HUES64 (cell line): Measurements from ENCODE around the gene DPP6.

Source experiments
- H3K27ac ChIP-seq: 2 replicates; pipeline ENCODE4 v1.7.0; 2013; ENCODE audit warnings: low read depth, low read length, inconsistent platforms
- H3K27me3 ChIP-seq: 2 replicates; pipeline ENCODE4 v1.6.1; 2013; ENCODE audit warnings: mild to moderate bottlenecking, low read length; ENCODE audit not compliant: insufficient read depth
- H3K36me3 ChIP-seq: 2 replicates; pipeline ENCODE4 v1.6.1; 2013; ENCODE audit warnings: mild to moderate bottlenecking, low read length; ENCODE audit not compliant: insufficient read depth
- H3K4me1 ChIP-seq: 2 replicates; pipeline ENCODE4 v1.6.1; 2013; ENCODE audit warnings: mild to moderate bottlenecking, low read length, moderate library complexity; ENCODE audit not compliant: insufficient read depth
- H3K4me3 ChIP-seq: 2 replicates; pipeline ENCODE4 v1.5.1; 2013; ENCODE audit warnings: mild to moderate bottlenecking, low read length, moderate library complexity
- H3K9ac ChIP-seq: 2 replicates; pipeline ENCODE4 v1.6.1; 2013; ENCODE audit warnings: mild to moderate bottlenecking, low read depth, low read length
- H3K9me3 ChIP-seq: 2 replicates; pipeline ENCODE4 v1.6.1; 2013; ENCODE audit warnings: low read depth, low read length; ENCODE audit not compliant: insufficient read depth
- WGBS: fragments of 150-250, 120-280 bp; methylation state at CpG from one replicate; pipeline ENCODE4 v1.1.7; 2013; ENCODE audit warnings: missing lambda C conversion rate; 5-methylcytosine and 5-hydroxymethylcytosine counted together

DPP6 gene

DNA sequence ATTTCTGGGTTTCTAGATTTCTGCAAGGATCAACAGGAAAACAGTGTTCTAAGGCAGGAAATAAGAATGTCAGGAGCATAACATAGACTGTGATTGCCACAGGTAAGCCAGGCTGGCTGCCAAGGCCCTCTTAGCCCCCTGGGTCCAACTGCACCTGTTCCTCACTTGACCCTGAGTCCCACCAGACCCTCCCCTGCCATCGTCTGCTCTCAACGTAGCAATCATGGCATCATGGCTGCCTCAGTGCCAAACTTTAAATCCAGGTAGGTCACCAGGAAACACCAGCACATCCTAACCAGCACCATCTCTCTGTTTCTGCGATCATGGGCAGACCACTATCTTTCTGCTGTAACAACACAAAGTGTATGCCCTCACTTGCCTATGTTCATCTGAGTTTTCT, 683.6 kb downstream of the DPP6 start:
- H3K4me3 ChIP-seq: no peak overlapping the region
- WGBS: 94% methylated on average over 3 of the region's 3 CpGs
- H3K9ac ChIP-seq: no peak overlapping the region
- H3K36me3 ChIP-seq: no peaks in the 10 kb centered on the region
- no peaks in the 10 kb centered on the region for H3K27me3 ChIP-seq
- H3K9me3 ChIP-seq: peaks cover 4% of the 10 kb centered on the region
- no peak overlapping the region for H3K27ac ChIP-seq
- no peaks in the 10 kb centered on the region for H3K4me1 ChIP-seq

DNA sequence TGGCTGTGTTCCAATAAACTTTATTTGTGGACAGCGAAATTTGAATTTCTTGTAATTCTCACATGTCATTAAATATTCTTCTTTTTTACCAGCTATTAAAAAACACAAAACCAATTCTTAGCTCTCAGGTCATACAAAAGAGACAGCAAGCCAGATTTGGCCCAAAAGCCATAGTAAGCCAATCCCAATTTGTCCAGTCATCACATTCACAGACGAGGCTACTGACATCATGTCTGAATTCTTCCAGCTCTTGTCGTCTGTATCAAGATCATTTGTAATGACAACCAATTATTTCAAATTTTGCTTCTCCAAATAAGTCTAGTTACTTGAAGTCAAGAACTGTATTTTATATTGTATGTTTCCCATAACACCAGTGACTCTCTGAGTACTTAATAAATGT, 684.2 kb downstream of the DPP6 start:
- Histone ChIP-seq H3K27me3 (no peaks in the 10 kb centered on the region), H3K9ac (no peak overlapping the region), H3K4me1 (no peaks in the 10 kb centered on the region), H3K36me3 (no peaks in the 10 kb centered on the region), H3K4me3 (no peak overlapping the region), H3K9me3 (peaks cover 1% of the 10 kb centered on the region), H3K27ac (no peak overlapping the region)
- 91% methylated on average over 3 of the region's 3 CpGs for WGBS

DNA sequence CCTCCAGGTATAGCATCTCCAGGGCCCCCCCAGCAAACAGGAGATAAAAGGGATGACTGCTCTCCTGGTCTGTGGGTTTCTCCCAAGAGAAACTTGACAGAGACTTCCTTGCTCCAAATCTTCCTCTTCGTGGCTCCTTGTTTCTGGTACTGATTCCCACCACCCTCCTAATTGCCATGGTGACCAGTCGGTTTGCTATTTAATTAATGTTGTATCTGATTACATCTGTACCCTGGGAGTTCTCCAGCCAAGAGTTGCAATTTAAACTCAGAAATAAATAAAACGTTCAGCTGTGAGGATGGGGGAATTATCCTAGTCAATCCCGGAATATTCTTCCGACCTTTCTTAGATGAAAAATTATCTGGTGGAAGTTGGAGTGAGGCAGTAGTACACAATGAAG, 686.0 kb downstream of the DPP6 start:
- no peaks in the 10 kb centered on the region; the same call in 1 of the 2 replicates for H3K9me3 ChIP-seq
- no peaks in the 10 kb centered on the region for H3K36me3 ChIP-seq
- no peak overlapping the region for H3K27ac ChIP-seq
- no peak overlapping the region for H3K4me3 ChIP-seq
- WGBS: 93% methylated on average over 4 of the region's 5 CpGs
- no peak overlapping the region for H3K9ac ChIP-seq
- H3K27me3 ChIP-seq: no peaks in the 10 kb centered on the region
- H3K4me1 ChIP-seq: peaks cover 2% of the 10 kb centered on the region; the same call in 1 of the 2 replicates

DNA sequence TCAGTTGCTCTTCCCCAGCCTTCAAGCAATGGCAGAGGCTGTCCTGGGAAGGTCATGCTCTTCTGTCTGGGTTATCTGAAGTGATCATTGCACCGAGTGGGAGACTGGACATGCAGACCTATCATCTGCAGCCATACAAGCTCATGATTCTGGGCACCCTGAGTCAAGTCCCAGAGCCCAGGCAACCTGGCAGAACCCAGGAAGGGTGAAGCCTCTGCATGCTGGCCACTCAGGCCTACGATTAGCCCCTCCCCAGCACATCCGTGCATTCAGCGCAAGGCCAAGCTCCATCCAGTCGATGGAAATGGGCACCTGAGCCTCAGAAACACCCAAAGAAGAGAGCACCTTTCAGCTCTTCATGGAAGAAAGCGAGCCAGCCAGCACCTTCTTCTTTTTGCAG, 688.9 kb downstream of the DPP6 start:
- no peaks in the 10 kb centered on the region for H3K36me3 ChIP-seq
- H3K27ac ChIP-seq: no peak overlapping the region
- no peak overlapping the region for H3K4me3 ChIP-seq
- no peak overlapping the region for H3K9ac ChIP-seq
- WGBS: 91% methylated on average over 6 of the region's 6 CpGs
- no peaks in the 10 kb centered on the region for H3K9me3 ChIP-seq
- peaks cover 4% of the 10 kb centered on the region; the same call in 1 of the 2 replicates for H3K4me1 ChIP-seq
- no peaks in the 10 kb centered on the region for H3K27me3 ChIP-seq

- Histone ChIP-seq H3K4me3 (no peak overlapping the region), H3K4me1 (peaks cover 4% of the 10 kb centered on the region; the same call in 1 of the 2 replicates), H3K9me3 (no peaks in the 10 kb centered on the region), H3K27ac (no peak overlapping the region), H3K36me3 (no peaks in the 10 kb centered on the region), H3K27me3 (no peaks in the 10 kb centered on the region), H3K9ac (no peak overlapping the region)
- 84% methylated on average over 5 of the region's 5 CpGs for WGBS
Measured at GRCh38 chr7:154743206-154743605, 691.0 kb downstream of the DPP6 start.

DNA sequence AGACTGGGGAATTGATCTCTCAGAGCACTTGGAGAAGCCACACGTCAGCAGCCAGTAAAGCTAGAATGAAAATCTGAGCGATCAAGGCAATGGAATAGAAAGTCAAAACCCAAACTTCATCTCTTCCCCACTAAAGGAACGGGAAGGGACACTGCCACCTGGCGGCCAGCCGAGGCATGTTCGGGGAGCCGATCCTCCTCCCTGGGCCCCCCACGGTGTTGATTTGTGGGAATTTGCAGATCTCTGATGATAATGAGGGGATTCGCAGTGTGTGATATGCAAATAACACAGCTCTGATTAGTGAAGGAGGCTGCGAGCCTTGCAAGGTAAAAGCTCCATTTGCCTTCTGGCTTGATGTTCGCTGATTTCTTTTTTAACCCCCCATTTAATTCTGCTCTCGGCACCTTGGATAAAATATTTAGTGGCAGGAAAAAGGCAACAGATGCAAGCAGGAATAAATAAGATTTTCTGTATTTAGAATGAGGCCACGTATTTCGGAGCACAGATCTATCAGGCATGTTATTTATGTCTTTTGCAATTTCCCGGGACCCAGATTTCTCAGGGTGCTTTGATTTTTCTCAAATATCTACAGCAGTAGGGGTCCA, 692.2 kb downstream of the DPP6 start:
- Histone ChIP-seq H3K4me3 (no peak overlapping the region), H3K4me1 (peaks cover 4% of the 10 kb centered on the region; the same call in 1 of the 2 replicates), H3K27ac (no peak overlapping the region), H3K9me3 (no peaks in the 10 kb centered on the region), H3K27me3 (no peaks in the 10 kb centered on the region), H3K36me3 (no peaks in the 10 kb centered on the region), H3K9ac (no peak overlapping the region)
- 31% methylated on average over 15 of the region's 15 CpGs for WGBS

DNA sequence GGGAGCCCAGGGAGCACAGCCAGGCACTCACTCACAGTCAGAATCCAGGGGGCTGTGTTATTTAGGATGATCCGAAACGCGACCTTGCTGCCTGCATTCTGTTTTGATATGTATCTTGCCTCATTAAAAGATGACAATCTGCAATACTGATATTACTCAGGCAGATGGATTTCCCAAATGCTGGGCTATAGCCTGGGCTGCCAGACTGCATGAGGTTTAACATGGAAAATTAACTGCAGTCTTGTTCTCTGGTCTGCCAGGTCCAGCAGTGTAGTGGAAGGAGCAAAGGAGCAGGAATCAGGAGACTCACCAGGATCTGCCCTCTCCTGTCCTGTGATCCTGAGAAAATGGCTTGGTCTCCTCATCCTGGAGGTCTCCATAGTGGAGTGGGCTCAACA, 692.7 kb downstream of the DPP6 start:
- 82% methylated on average over 3 of the region's 3 CpGs for WGBS

GRCh38 chr7:154746571-154747360, 694.6 kb downstream of the DPP6 start:
- H3K9ac ChIP-seq: no peak overlapping the region
- H3K27ac ChIP-seq: no peak overlapping the region
- peaks cover 4% of the 10 kb centered on the region; the same call in 1 of the 2 replicates for H3K4me1 ChIP-seq
- H3K36me3 ChIP-seq: no peaks in the 10 kb centered on the region
- H3K27me3 ChIP-seq: no peaks in the 10 kb centered on the region
- H3K9me3 ChIP-seq: no peaks in the 10 kb centered on the region
- 87% methylated on average over 5 of the region's 5 CpGs for WGBS
- no peak overlapping the region for H3K4me3 ChIP-seq

More for the DNA sequence above, 692.7 kb downstream of the DPP6 start:
- H3K27me3 ChIP-seq: no peaks in the 10 kb centered on the region
- H3K9ac ChIP-seq: no peak overlapping the region
- H3K9me3 ChIP-seq: no peaks in the 10 kb centered on the region
- H3K27ac ChIP-seq: no peak overlapping the region
- H3K4me3 ChIP-seq: no peak overlapping the region
- peaks cover 4% of the 10 kb centered on the region; the same call in 1 of the 2 replicates for H3K4me1 ChIP-seq
- H3K36me3 ChIP-seq: no peaks in the 10 kb centered on the region

DNA sequence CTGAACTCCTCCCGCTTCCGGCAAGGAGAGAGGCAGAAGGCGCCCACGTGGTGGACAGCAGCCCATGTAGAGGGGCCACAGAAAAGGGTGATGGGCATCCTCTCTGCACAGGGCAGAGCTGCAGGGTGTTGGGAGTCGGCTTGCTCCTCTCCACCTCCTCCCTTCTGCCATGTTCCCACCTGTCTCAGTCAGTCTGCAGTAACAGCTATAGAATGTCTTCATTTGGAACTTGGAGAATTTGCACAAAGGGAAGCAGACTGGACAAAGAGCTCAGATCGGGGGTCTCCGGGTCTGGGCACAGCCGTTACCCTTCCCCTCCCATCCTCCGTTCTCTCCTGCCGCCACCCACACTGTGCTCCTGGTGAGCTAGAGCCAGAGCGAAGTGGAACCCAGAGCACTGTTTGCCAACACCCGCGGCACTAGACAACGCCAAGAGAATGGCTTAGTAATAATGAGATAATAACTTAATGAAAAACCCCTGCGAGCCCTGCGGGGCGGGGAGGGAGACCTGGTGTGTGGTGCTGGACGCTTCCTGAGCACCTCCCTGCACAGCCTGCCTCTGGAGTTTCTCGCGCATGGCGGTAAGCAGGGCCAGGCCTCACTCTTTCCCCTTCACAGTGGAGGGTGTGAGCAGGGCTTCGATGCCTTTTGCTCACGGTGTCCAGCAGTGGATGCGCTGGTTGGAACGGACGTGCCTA, 696.0 kb downstream of the DPP6 start:
- H3K9ac ChIP-seq: no peak overlapping the region
- no peaks in the 10 kb centered on the region for H3K36me3 ChIP-seq
- 93% methylated on average over 26 of the region's 26 CpGs for WGBS
- no peak overlapping the region for H3K27ac ChIP-seq
- no peak overlapping the region for H3K4me3 ChIP-seq
- H3K9me3 ChIP-seq: no peaks in the 10 kb centered on the region
- no peaks in the 10 kb centered on the region for H3K27me3 ChIP-seq
- H3K4me1 ChIP-seq: peaks cover 2% of the 10 kb centered on the region; the same call in 1 of the 2 replicates

DNA sequence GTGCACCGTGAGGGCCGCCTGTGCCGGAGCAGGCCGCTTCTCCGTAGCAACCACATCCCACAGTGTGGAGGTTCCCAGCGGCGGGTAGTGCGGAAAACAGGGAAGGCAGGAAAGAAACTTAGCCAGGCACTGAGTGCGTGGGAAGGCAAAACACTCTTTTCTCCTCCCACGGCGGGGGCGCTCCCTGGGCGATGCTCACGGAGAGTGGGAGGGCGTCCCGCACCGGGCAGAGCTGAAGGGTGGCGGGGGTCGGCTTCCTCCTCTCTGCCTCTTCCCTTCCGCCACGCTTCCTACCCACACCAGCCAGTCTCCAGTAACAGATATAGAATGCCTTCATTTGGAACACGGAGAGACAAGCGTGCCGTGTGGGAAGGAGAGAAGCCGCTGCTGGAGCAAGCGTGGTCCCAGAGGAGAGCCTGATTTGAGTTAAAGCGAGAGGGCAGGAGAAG, 698.2 kb downstream of the DPP6 start:
- WGBS: 93% methylated on average over 27 of the region's 27 CpGs
- H3K27me3 ChIP-seq: no peaks in the 10 kb centered on the region
- no peak overlapping the region for H3K9ac ChIP-seq
- no peak overlapping the region for H3K4me3 ChIP-seq
- no peaks in the 10 kb centered on the region for H3K4me1 ChIP-seq
- no peaks in the 10 kb centered on the region for H3K9me3 ChIP-seq
- no peaks in the 10 kb centered on the region for H3K36me3 ChIP-seq
- no peak overlapping the region for H3K27ac ChIP-seq

- WGBS: 97% methylated on average over 12 of the region's 12 CpGs
- no peak overlapping the region for H3K27ac ChIP-seq
- H3K4me1 ChIP-seq: no peaks in the 10 kb centered on the region
- H3K9me3 ChIP-seq: no peaks in the 10 kb centered on the region
- H3K4me3 ChIP-seq: no peak overlapping the region
- no peaks in the 10 kb centered on the region for H3K27me3 ChIP-seq
- H3K9ac ChIP-seq: no peak overlapping the region
- no peaks in the 10 kb centered on the region for H3K36me3 ChIP-seq
Measured at GRCh38 chr7:154753226-154753625, 701.0 kb downstream of the DPP6 start.
